ENCODE measurements around the gene TET3. TPM values are rescaled to one million over a fixed set of nuclear protein-coding genes. Genes with fewer than 3 reads are reported as not detected.
A peak's percentile ranks its signal among the peaks of the same experiment; 100 is the strongest.

The TET3 gene
- total and polyA plus RNA-seq, 2 of the 4 experiments (the other 2 are of a cell fraction) = 1.6 to 1.8 TPM

GRCh38 chr2:73949802-73950201, 34.9 kb upstream of the TET3 start:
- Histone ChIP-seq H3K9me3 (ENCODE audit: control insufficient read depth, insufficient read depth, low read length) (no peaks in the 10 kb centered on the region), H2AK5ac (ENCODE audit: low read depth, low read length) (no peak overlapping the region), H3K4me2 (ENCODE audit: low read depth, low read length) (no peak overlapping the region), H2AFZ (replicated peaks; ENCODE audit: low read length, poor library complexity) (no peak overlapping the region), H4K20me1 (ENCODE audit: insufficient read depth, low read length) (peaks cover 44% of the 10 kb centered on the region), H3K18ac (ENCODE audit: low read depth, low read length) (no peak overlapping the region), H3K14ac (replicated peaks; ENCODE audit: low read depth, low read length) (no peak overlapping the region), H3K23ac (ENCODE audit: low read depth, low read length) (no peak overlapping the region), H3K4me1 (ENCODE audit: control insufficient read depth, insufficient read depth, low read length) (peaks cover 2% of the 10 kb centered on the region; the same call in 1 of the 2 replicates), H3K36me3 (ENCODE audit: control insufficient read depth, insufficient read depth, low read length) (peaks cover 50% of the 10 kb centered on the region), H3K56ac (ENCODE audit: extremely low read depth, insufficient read depth, low read length) (no peak overlapping the region), H4K8ac (ENCODE audit: low read depth in 2 of 2, low read length in 2 of 2) (no peak overlapping the region), H2BK20ac (ENCODE audit: low read depth, low read length) (no peak overlapping the region), H3K9me1 (ENCODE audit: insufficient read depth, low read length) (peaks cover 11% of the 10 kb centered on the region), H4K5ac (ENCODE audit: low read depth, low read length) (no peak overlapping the region), H3K79me1 (ENCODE audit: low read depth in 1 of 2, low read length in 2 of 2) (peaks cover 29 to 70% of the 10 kb centered on the region in 2 experiments), H3K4ac (ENCODE audit: low read depth, low read length) (no peak overlapping the region), H2BK15ac (ENCODE audit: low read depth, low read length) (no peak overlapping the region), H3K9ac (ENCODE audit: low read depth, low read length) (no peak overlapping the region), H3K27me3 (ENCODE audit: control insufficient read depth, insufficient read depth, low read length) (no peaks in the 10 kb centered on the region), H2BK5ac (ENCODE audit: low read depth, low read length, poor library complexity, severe bottlenecking) (no peak overlapping the region), H3K4me3 (ENCODE audit: insufficient read depth, low read depth, low read length) (no peak overlapping the region), H4K91ac (ENCODE audit: insufficient read depth, low read depth, low read length) (no peak overlapping the region), H2BK120ac (ENCODE audit: low read depth, low read length) (no peak overlapping the region), H3K27ac (ENCODE audit: insufficient read depth, low read length) (no peak overlapping the region), H2AK9ac (replicated peaks; ENCODE audit: low read depth, low read length, poor library complexity) (no peak overlapping the region)
- dilution Hi-C loops (cut with HindIII; ENCODE audit: low sequenced_read_pairs, unreplicated experiment) (no loop called here), in situ Hi-C loops (cut with MboI; ENCODE audit: low sequenced_read_pairs) (no loop called here), intact Hi-C loops (cut with micrococcal nuclease) (no loop called here)
- DNase-seq (no peak), ATAC-seq (ENCODE audit: low read depth) (peak; percentile 63)
- CTCF ChIA-PET = interaction anchor here (0.5 to 0.7 kb wide), 3 partner anchors 11 to 200 kb away, joined by 3 to 4 read pairs (median 3); no protein-coding TSS in a partner anchor
- BruUV-seq (replicated peaks) = no TSS peak
- TF ChIP-seq MAZ (IDR thresholded peaks at IDR 0.05; ENCODE audit: borderline replicate concordance, low read depth, low read length) = no peak
- TF ChIP-seq, protein P1, sequence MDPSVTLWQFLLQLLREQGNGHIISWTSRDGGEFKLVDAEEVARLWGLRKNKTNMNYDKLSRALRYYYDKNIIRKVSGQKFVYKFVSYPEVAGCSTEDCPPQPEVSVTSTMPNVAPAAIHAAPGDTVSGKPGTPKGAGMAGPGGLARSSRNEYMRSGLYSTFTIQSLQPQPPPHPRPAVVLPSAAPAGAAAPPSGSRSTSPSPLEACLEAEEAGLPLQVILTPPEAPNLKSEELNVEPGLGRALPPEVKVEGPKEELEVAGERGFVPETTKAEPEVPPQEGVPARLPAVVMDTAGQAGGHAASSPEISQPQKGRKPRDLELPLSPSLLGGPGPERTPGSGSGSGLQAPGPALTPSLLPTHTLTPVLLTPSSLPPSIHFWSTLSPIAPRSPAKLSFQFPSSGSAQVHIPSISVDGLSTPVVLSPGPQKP (IDR thresholded peaks at IDR 0.05; ENCODE audit: borderline replicate concordance, low read depth, low read length) = no peak
- TF ChIP-seq CHD1 (IDR thresholded peaks at IDR 0.05; ENCODE audit: low read depth, low read length) = no peak
- TF ChIP-seq POLR2A (IDR thresholded peaks at IDR 0.05; ENCODE audit: low read depth, low read length) = no peak
- no peak for TF ChIP-seq FOS (IDR thresholded peaks at IDR 0.05; ENCODE audit: low read depth, low read length)
- TF ChIP-seq MAFK (IDR thresholded peaks at IDR 0.05; ENCODE audit: low read depth, low read length) = no peak
- no peak for TF ChIP-seq CEBPB (IDR thresholded peaks at IDR 0.05; ENCODE audit: low read depth, low read length)
- TF ChIP-seq BHLHE40 (IDR thresholded peaks at IDR 0.05; ENCODE audit: low read depth, low read length) = no peak
- no peak for TF ChIP-seq SMC3 (IDR thresholded peaks at IDR 0.05; ENCODE audit: low read depth, low read length)
- no peak for TF ChIP-seq RCOR1 (IDR thresholded peaks at IDR 0.05; ENCODE audit: insufficient replicate concordance, low read length)
- TF ChIP-seq USF2 (IDR thresholded peaks at IDR 0.05; ENCODE audit: low read depth, low read length) = no peak
- POLR2A ChIA-PET (ENCODE audit: unreplicated experiment) = no interaction called here
